GM12891 (cell line): Measurements from ENCODE around the gene TECTA.

Source experiments
- PAX5 ChIP-seq: IDR thresholded peaks from 2 replicates; pipeline ENCODE4 v1.6.1; 2011; ENCODE audit warnings: low read length, moderate library complexity, mild to moderate bottlenecking; ENCODE audit not compliant: insufficient read depth, severe bottlenecking
- POLR2A ChIP-seq: IDR thresholded peaks from 2 replicates; pipeline ENCODE4 v1.6.1; 2011; ENCODE audit warnings: low read depth, low read length, control low read depth
- POLR2AphosphoS5 ChIP-seq: IDR thresholded peaks from 2 replicates; pipeline ENCODE4 v1.6.1; 2011; ENCODE audit warnings: low read depth, low read length, control low read depth
- SPI1 ChIP-seq: IDR thresholded peaks from 2 replicates; pipeline ENCODE4 v1.6.1; 2011; ENCODE audit warnings: low read depth, low read length, control low read depth
- TAF1 ChIP-seq: IDR thresholded peaks from 2 replicates; pipeline ENCODE4 v1.6.1; 2011; ENCODE audit warnings: low read depth, low read length, control low read depth

DNA sequence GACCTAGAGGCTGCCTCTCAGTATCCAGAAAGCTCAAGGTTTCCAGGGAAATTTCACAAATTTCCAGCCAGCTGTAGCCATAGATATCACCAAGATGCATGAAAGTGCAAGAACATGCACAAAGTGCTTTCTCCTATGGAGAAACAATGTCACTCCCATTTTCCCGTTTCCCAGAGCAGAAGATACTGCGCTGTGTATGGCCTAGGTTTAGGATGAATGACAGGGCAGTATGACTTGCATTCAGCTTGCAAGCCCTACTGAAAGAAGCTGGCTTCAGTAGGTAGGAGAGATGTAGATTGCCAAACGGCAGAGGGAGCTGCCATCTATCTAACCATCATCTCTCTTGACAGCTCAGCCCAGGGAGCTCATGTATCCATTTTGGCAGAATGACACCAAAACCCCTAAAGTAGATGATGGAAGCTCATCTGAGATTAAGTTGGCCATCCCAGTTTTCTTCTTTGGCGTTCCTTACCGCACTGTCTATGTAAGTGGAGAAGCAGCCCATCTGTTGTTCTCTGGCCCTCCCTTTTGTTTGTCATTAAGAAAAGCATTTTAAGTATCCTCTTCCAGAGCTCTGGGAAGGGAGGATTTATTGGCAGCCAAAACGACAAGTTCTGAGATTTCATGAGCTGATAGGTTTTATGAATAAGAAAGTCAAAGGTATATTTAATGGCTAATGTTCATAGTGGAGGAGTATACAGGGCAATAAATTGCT lies 4.6 kb downstream of the TECTA start:
- TF ChIP-seq POLR2AphosphoS5 (no peak), POLR2A (no peak), TAF1 (no peak), SPI1 (no peak), PAX5 (no peak)
